HG03521 (cell line): Measurements from ENCODE around the gene NCOA5.

Source experiments
- ATAC-seq: cut with Tn5 transposase; IDR thresholded peaks from one replicate; pipeline ENCODE4 v1.9.1; 2021; ENCODE audit warnings: mild to moderate bottlenecking, moderate library complexity; ENCODE audit not compliant: unreplicated experiment

Gene NCOA5

GRCh38 chr20:46063151-46063550 lies 26.6 kb downstream of the NCOA5 start:
- no peak for ATAC-seq

GRCh38 chr20:46062621-46063020 lies 27.1 kb downstream of the NCOA5 start:
- no peak for ATAC-seq

- no peak for ATAC-seq
Observed at GRCh38 chr20:46062151-46062550, 27.6 kb downstream of the NCOA5 start.

GRCh38 chr20:46060975-46061374 lies 28.8 kb downstream of the NCOA5 start:
- ATAC-seq: no peak

GRCh38 chr20:46060301-46060881 lies 29.4 kb downstream of the NCOA5 start:
- ATAC-seq: no peak

GRCh38 chr20:46058599-46059281 lies 31.0 kb downstream of the NCOA5 start:
- ATAC-seq: no peak

- no peak for ATAC-seq
Observed at GRCh38 chr20:46057856-46058598, 31.7 kb downstream of the NCOA5 start.

- ATAC-seq: no peak
Observed at GRCh38 chr20:46056970-46057855, 32.5 kb downstream of the NCOA5 start.

GRCh38 chr20:46056027-46056833 lies 33.5 kb downstream of the NCOA5 start:
- no peak for ATAC-seq

- ATAC-seq: no peak
Observed at GRCh38 chr20:46055269-46055668, 34.5 kb downstream of the NCOA5 start.

- no peak for ATAC-seq
Observed at GRCh38 chr20:46054606-46055005, 35.2 kb downstream of the NCOA5 start.

GRCh38 chr20:46053416-46053815 lies 36.3 kb downstream of the NCOA5 start:
- ATAC-seq: no peak

- no peak for ATAC-seq
Observed at GRCh38 chr20:46051556-46052308, 38.0 kb downstream of the NCOA5 start.

- ATAC-seq: no peak
Observed at GRCh38 chr20:46050885-46051284, 38.9 kb downstream of the NCOA5 start.

- no peak for ATAC-seq
Observed at GRCh38 chr20:46050444-46050843, 39.3 kb downstream of the NCOA5 start.

GRCh38 chr20:46049815-46050214 lies 39.9 kb downstream of the NCOA5 start:
- no peak for ATAC-seq

GRCh38 chr20:46049190-46049589 lies 40.6 kb downstream of the NCOA5 start:
- no peak for ATAC-seq

- no peak for ATAC-seq
Observed at GRCh38 chr20:46047821-46048220, 41.9 kb downstream of the NCOA5 start.

- no peak for ATAC-seq
Observed at GRCh38 chr20:46046588-46047310, 43.0 kb downstream of the NCOA5 start.
